Esophagus squamous epithelium (tissue), 4 donors: ENCODE measurements around the gene GLRA3.

Source experiments
- POLR2A ChIP-seq, 4 donors: fragments of 450-650 bp; IDR thresholded peaks; one replicate each; pipeline ENCODE4 v1.6.1; 2017; ENCODE audit warnings: antibody characterized with exemption in 4 of 4, mild to moderate bottlenecking in 4 of 4, moderate library complexity in 3 of 4
- TF ChIP-seq, protein P1 (sequence below), 6 experiments: fragments of 450-650 bp in 4 of 6; fragments of 200-600 bp in 2 of 6; sonication (generic) in 2 of 6; IDR thresholded peaks; one replicate each; pipeline ENCODE4 v1.5.1; 2016 to 2019; ENCODE audit warnings: antibody characterized with exemption in 6 of 6, mild to moderate bottlenecking in 4 of 6, moderate library complexity in 4 of 6

DNA sequence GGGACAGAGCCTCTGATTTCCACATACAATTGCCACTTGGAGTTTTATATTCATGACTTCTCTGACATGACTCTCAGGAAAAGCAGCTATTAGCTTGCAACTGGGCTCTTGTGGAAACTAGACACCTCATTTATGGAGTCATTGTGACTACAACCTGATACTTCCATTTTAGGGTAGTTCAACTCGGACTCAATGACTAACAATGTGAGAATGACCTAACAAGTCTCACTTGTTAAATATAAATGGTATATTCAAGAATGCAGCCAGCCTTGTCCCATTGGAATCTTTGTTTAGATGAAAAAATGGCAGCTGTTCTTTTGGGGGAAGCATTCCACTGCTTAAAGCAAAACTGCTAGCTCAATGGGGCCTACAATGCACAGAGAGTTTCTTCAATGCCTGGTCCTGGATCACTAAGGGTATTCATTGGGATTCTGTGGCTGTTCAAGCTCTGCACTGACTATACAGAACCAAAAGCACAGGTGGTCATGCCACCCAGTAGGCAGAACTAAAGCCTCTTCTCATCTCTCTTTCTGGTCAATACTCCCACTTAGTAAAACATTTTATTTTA lies 36.5 kb upstream of the GLRA3 start:
- TF ChIP-seq, protein P1, sequence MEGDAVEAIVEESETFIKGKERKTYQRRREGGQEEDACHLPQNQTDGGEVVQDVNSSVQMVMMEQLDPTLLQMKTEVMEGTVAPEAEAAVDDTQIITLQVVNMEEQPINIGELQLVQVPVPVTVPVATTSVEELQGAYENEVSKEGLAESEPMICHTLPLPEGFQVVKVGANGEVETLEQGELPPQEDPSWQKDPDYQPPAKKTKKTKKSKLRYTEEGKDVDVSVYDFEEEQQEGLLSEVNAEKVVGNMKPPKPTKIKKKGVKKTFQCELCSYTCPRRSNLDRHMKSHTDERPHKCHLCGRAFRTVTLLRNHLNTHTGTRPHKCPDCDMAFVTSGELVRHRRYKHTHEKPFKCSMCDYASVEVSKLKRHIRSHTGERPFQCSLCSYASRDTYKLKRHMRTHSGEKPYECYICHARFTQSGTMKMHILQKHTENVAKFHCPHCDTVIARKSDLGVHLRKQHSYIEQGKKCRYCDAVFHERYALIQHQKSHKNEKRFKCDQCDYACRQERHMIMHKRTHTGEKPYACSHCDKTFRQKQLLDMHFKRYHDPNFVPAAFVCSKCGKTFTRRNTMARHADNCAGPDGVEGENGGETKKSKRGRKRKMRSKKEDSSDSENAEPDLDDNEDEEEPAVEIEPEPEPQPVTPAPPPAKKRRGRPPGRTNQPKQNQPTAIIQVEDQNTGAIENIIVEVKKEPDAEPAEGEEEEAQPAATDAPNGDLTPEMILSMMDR (IDR thresholded peaks at IDR 0.05), result no peak
- no peak for TF ChIP-seq POLR2A (IDR thresholded peaks at IDR 0.05)
